ENCODE data around the gene C2CD2L. TPM values are rescaled to one million over a fixed set of nuclear protein-coding genes. Genes with fewer than 3 reads are reported as not detected.

Gene C2CD2L
- total RNA-seq, 2 experiments from 2014 or later = 10.6 to 19.0 TPM

GRCh38 chr11:119149018-119149785, 42.1 kb downstream of the C2CD2L start, which contains the start of gene ABCG4:
ABCG4 (plus strand) TSS chr11:119149052; CDS start chr11:119149966, 914 bp downstream.
- Histone ChIP-seq H2AFZ (ENCODE audit: low read length) (peak within 1 kb of the TSS; percentile 75), H3K4me1 (ENCODE audit: insufficient read depth, low read length, poor library complexity, severe bottlenecking) (peaks cover 17% of the 10 kb centered on the region), H3K9me2 (ENCODE audit: insufficient read depth, low read length) (no peaks in the 10 kb centered on the region), H3K9me3 (ENCODE audit: low read length) (no peaks in the 10 kb centered on the region), H3K4me3 (ENCODE audit: low read depth, low read length, poor library complexity, severe bottlenecking) (peak within 1 kb of the TSS; percentile 66), H3K79me2 (ENCODE audit: insufficient read depth, low read depth, low read length) (no peaks in the 10 kb centered on the region), H3K27ac (ENCODE audit: low read depth, low read length, poor library complexity, severe bottlenecking) (no peak within 1 kb of the TSS), H4K20me1 (ENCODE audit: insufficient read depth, low read length) (no peaks in the 10 kb centered on the region), H3K4me2 (ENCODE audit: low read length) (peak within 1 kb of the TSS; percentile 95), H3K36me3 (ENCODE audit: insufficient read depth, low read length) (no peaks in the 10 kb centered on the region)
- intact Hi-C loops (cut with micrococcal nuclease; ENCODE audit: unreplicated experiment) = no loop called here
- CTCF ChIA-PET (ENCODE audit: unreplicated experiment) = no interaction called here
- TF ChIP-seq, protein P1, sequence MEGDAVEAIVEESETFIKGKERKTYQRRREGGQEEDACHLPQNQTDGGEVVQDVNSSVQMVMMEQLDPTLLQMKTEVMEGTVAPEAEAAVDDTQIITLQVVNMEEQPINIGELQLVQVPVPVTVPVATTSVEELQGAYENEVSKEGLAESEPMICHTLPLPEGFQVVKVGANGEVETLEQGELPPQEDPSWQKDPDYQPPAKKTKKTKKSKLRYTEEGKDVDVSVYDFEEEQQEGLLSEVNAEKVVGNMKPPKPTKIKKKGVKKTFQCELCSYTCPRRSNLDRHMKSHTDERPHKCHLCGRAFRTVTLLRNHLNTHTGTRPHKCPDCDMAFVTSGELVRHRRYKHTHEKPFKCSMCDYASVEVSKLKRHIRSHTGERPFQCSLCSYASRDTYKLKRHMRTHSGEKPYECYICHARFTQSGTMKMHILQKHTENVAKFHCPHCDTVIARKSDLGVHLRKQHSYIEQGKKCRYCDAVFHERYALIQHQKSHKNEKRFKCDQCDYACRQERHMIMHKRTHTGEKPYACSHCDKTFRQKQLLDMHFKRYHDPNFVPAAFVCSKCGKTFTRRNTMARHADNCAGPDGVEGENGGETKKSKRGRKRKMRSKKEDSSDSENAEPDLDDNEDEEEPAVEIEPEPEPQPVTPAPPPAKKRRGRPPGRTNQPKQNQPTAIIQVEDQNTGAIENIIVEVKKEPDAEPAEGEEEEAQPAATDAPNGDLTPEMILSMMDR (conservative IDR thresholded peaks at IDR 0.05; ENCODE audit: low read length) = no peak
- TF ChIP-seq EZH2phosphoT487 (IDR thresholded peaks at IDR 0.05; ENCODE audit: borderline replicate concordance, low read depth, low read length) = no peak
- BruUV-seq (replicated peaks) = no TSS peak
- POLR2A ChIA-PET = interaction anchor here (1.6 kb wide), 1 partner anchor 47 kb away, joined by 3 read pairs; no protein-coding TSS in a partner anchor
- DNase-seq (ENCODE audit: low spot score) = peak; percentile 25

- Histone ChIP-seq H3K9me2 (ENCODE audit: insufficient read depth, low read length) (no peaks in the 10 kb centered on the region), H4K20me1 (ENCODE audit: insufficient read depth, low read length) (no peaks in the 10 kb centered on the region), H3K4me3 (ENCODE audit: low read depth, low read length, poor library complexity, severe bottlenecking) (no peak overlapping the region), H3K4me2 (ENCODE audit: low read length) (peak overlapping the region; percentile 95), H2AFZ (ENCODE audit: low read length) (no peak overlapping the region), H3K79me2 (ENCODE audit: insufficient read depth, low read depth, low read length) (no peaks in the 10 kb centered on the region), H3K36me3 (ENCODE audit: insufficient read depth, low read length) (no peaks in the 10 kb centered on the region), H3K27ac (ENCODE audit: low read depth, low read length, poor library complexity, severe bottlenecking) (no peak overlapping the region), H3K4me1 (ENCODE audit: insufficient read depth, low read length, poor library complexity, severe bottlenecking) (peaks cover 17% of the 10 kb centered on the region), H3K9me3 (ENCODE audit: low read length) (no peaks in the 10 kb centered on the region)
- intact Hi-C loops (cut with micrococcal nuclease; ENCODE audit: unreplicated experiment) = no loop called here
- ChIA-PET POLR2A (interaction anchor here (1.1 to 1.9 kb wide), 2 partner anchors 19 to 29 kb away, joined by 3 to 5 read pairs; partner anchors contain the start of gene HINFP), CTCF (ENCODE audit: unreplicated experiment) (no interaction called here)
- TF ChIP-seq, protein P1 (conservative IDR thresholded peaks at IDR 0.05; ENCODE audit: low read length) = no peak
- no peak for TF ChIP-seq EZH2phosphoT487 (IDR thresholded peaks at IDR 0.05; ENCODE audit: borderline replicate concordance, low read depth, low read length)
- no TSS peak for BruUV-seq (replicated peaks)
- DNase-seq (ENCODE audit: low spot score) = no peak
These were observed 42.7 kb downstream of the C2CD2L start for GRCh38 chr11:119149786-119150275.

- Histone ChIP-seq H3K9me3 (ENCODE audit: low read length) (no peaks in the 10 kb centered on the region), H2AFZ (ENCODE audit: low read length) (no peak overlapping the region), H3K36me3 (ENCODE audit: insufficient read depth, low read length) (no peaks in the 10 kb centered on the region), H3K4me2 (ENCODE audit: low read length) (no peak overlapping the region), H3K79me2 (ENCODE audit: insufficient read depth, low read depth, low read length) (no peaks in the 10 kb centered on the region), H4K20me1 (ENCODE audit: insufficient read depth, low read length) (no peaks in the 10 kb centered on the region), H3K4me1 (ENCODE audit: insufficient read depth, low read length, poor library complexity, severe bottlenecking) (peaks cover 22% of the 10 kb centered on the region), H3K9me2 (ENCODE audit: insufficient read depth, low read length) (no peaks in the 10 kb centered on the region), H3K4me3 (ENCODE audit: low read depth, low read length, poor library complexity, severe bottlenecking) (no peak overlapping the region), H3K27ac (ENCODE audit: low read depth, low read length, poor library complexity, severe bottlenecking) (no peak overlapping the region)
- TF ChIP-seq, protein P1 (conservative IDR thresholded peaks at IDR 0.05; ENCODE audit: low read length) = no peak
- TF ChIP-seq EZH2phosphoT487 (IDR thresholded peaks at IDR 0.05; ENCODE audit: borderline replicate concordance, low read depth, low read length) = no peak
- DNase-seq (ENCODE audit: low spot score) = no peak
- intact Hi-C loops (cut with micrococcal nuclease; ENCODE audit: unreplicated experiment) = no loop called here
- CTCF ChIA-PET (ENCODE audit: unreplicated experiment) = interaction anchor here (0.6 kb wide), 1 partner anchor 30 kb away, joined by 3 read pairs; no protein-coding TSS in a partner anchor
- POLR2A ChIA-PET = interaction anchor here (0.6 to 1.9 kb wide), 2 partner anchors 13 to 31 kb away, joined by 4 to 5 read pairs; partner anchors contain the start of gene HINFP
- no TSS peak for BruUV-seq (replicated peaks)
These were observed 44.9 kb downstream of the C2CD2L start for GRCh38 chr11:119152043-119152442.
